GM21529 (cell line): Measurements from ENCODE around the gene RTTN.
"Not testable (repeated sequence)": the region's sequence is repeated elsewhere in the genome, so short reads cannot be mapped to it uniquely, and the experiment has no call there.

Source experiments
- ATAC-seq: cut with Tn5 transposase; IDR thresholded peaks from one replicate; pipeline ENCODE4 v1.9.1; 2021; ENCODE audit not compliant: unreplicated experiment

The RTTN gene

DNA sequence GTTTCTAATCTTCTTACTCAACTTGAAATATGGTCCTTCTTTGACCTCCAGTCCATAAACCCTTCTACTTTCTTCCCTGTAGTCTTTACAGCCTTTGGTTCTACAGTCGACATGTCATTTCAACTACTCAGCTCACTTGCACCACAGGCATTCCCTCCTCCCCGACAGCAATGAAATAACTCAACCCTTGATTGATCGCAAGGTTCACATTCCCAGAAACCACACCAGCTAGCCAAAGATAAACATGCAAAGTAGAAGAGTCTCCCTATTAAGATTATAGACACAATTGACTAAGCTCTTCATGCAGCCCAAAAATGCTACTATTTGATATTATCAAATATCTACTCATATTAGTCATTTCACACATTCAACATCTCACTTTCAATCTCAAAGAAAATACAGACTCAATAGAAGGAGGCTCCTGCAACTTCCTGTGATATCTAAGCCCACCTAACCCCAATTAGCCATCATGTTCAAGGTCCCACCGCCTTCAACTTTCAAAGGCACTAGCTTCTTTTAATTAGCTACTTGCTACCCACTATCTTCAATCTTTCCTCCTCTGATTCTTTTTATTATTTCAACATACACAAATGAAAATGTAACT, 50.8 kb downstream of the RTTN start:
- ATAC-seq = no peak

- no peak for ATAC-seq
Observed at GRCh38 chr18:70151614-70152013, 53.9 kb downstream of the RTTN start.

GRCh38 chr18:70149616-70150301, 55.7 kb downstream of the RTTN start:
- no peak for ATAC-seq

DNA sequence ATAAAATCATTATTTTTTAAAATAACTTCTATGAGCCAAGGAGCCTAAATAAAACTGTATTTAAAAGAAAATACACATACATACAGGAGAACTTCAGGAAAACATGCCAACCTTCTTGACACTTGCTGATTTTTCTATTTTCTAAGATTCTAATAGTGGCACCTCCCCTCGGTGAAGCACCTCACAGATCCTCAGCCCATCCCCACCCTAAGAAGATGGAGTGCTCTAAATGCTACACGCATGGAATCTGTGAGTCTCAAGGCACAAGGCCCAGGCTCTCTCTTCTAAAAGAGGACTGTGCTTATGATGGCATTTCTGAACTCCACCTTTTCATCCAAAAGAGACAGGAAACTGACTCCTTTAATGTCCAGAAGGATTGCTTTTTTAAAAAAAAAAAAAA, 56.3 kb downstream of the RTTN start:
- no peak for ATAC-seq

DNA sequence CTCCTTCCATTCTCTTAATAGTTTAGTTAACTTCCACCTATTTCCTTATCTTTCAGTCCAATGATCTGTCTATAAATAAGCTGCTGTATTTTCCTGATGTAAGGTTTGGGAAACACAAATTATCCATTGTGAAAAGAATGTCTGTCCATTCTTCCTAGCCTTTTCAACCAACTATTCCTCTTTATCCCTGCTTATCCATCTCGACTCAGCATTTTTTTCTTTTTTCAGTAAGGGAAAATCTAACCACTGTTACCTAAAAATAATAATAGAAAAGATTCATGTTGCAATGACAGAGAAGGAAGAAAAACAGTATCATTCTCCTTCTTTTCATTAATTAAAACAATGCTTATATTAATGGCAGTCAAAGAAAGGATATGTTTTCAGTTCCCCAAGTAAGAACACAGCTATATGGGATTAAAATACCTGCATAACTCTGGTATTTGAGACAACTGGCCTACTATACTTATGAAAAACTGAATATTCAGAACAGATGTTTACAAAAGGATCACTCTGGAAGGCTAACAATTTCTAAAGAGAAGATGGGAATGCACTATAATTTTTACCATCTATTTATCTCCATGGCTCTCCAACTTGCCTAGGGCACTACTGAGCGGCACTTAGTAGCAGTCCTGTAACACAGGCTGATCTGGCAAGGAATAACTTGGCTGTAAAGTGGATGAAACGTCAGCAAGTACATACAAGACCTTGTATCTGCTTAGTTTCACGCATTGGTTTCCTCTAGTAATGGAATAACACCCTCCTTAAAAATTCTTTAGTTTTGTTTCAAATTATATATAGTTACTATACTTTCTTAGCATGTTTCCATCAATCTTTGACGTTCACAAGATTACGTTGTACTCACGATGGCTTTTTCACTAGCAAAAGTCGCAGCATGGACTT, 57.2 kb downstream of the RTTN start:
- ATAC-seq = no peak

DNA sequence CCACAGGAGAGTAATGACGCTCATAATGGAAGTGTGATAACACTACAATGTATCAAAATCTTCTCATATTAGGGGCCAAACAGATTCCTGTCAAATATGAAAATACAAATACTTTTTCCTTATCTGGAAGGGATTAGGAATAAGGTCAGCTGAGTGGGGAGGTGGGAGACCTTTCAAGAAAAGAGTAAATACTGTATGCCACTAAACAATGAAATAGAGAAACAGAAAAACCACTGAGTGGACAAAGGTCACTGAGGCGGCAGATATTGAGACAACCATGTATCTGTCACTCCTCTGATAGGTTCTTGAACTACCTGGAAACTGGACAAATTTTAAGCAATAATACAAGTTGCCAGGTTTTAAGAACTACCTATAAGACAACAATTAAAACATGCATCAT, 59.3 kb downstream of the RTTN start:
- ATAC-seq = no peak

DNA sequence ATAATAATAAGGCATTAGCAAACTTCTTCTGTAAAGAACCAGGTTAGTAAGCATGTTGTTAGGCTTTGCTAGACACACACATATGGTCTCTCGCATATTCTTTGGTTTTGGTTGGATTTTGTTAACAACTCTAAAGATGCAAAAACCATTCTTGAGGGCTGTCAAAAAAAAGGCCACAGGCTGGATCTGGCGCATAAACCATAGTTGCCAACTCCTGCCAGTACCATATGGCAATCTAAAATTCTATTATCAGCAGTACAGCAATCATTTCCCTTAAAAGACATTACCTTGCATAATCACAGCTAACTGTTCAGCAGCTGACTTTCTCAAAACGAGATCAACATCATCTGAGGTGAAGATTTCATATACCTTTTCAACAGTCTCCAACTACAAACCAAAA, 63.5 kb downstream of the RTTN start:
- no peak for ATAC-seq

DNA sequence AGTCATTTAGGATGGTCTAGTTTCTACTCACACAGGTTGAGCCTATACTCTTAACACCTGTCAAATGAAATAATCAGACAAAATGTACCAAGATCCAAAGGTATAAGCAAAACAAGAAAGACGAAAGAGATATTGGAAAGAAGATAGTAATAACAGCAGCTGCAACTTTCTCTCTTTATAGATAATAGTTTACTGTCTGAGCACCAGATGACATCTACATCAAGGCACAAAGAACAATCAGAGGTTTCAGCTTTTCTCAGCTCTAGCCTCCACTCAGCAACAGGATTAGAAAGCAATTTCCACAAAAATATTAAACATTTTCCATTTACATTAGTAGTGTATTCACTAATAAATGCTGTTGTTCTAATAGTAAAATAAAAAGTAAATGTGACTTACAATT, 66.3 kb downstream of the RTTN start:
- ATAC-seq = no peak

DNA sequence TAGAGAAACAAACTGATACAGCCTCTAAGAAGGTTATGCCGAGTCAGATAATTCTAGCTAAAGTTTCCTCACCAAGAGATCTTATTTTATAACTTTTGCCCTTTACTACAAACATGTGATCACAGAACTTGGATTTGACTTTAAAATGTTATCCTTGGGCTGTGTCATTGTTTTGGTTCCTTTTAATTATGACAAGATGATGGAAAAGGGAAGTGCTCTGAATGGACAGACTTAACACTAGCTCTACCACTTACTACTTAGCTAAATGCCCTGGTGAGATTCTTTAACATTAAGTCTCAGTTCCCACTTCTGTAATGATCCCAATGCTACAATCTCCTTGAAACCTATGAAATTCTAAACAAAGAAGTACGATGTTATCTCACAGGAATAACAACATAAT, 69.9 kb downstream of the RTTN start:
- ATAC-seq = no peak

GRCh38 chr18:70132999-70133398, 72.5 kb downstream of the RTTN start:
- ATAC-seq = no peak

DNA sequence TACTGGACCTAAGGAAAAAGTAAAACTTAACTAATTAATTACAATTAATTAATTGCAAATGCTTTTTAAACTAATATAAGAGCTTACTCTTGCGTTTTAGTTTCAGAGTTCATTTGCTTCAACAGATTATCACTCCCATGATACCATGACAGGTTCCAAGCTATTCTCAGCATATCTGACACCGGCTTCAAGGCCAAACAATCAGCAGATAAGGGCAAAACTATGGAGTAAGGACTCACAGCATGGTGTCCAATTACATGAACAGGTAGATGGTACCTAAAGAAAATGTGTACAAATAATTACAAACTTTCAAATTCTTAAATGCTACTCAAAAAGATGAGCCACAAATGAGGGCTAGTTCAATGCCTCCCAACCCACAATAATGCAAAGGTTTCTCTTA, 77.2 kb downstream of the RTTN start:
- no peak for ATAC-seq

DNA sequence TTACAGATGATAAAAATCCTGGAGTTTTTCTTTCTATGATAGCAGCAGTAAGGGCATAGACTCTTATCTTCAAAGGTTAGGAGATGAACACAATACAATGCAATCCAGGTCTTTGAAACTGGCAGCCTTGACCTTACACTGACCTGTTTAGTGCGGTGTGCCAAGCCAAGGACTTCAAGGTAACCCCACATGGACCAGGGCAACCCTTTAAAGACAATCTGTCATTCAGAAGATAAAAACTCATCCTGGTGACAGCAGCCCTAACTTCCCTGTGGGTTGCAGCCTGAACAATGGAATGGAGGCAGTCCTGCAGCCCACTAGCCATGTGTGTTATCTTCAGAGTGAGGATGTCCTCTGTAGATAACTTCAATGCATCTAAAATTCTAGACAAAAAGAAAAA, 78.1 kb downstream of the RTTN start:
- no peak for ATAC-seq

DNA sequence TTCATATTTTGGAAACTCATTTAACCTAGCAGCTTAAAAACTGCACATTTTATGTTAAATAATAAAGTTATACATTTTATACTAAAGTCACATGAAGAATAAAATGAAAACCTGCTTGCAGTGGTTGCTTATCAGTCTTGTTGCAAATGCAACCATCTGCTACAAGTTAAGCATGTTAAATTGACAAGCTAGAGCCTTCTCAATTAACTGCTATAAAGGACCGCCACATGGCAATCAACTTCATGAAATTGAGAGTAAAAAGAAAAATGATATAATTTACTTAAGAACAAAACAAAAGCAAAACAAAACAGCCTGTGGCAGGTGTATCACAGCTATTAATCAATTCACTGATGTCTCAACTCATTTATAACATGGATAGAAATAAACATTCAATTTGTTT, 78.7 kb downstream of the RTTN start:
- no peak for ATAC-seq

DNA sequence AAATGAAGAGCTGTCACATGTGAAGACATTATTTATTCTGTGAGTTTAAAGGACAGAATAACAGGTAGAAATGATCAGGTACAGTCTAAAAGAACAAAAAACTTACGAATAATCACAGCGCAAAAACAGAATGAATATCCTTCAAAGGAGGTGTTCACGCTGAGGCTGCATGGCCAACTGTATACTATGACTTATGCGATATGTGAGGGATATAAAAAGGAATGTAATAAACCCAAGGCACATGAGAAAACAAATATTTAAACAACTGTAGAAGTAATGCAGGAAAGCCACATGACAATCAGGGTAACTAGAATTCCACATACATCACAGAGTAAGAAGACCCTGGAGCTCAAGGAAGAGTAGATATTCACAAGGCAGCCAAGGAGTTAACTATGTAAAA, 81.3 kb downstream of the RTTN start:
- no peak for ATAC-seq

DNA sequence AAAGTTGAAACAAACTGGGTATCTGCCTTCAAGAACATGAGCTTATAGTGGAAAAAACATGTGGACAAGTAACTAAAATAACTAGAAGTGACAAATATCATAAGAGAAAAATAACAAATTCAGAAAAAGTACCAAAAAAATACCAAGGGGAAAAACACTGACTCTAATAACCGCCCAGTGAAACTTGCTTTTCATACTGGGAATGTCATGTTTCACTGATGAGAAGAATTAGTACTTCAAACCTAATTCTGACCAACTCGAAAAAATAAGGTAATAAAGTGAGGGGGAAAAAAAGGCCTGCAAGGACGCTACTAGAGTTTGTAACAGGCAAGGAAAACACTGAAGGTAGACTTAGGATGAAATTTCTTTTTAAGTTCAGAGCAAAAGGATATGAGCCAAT, 83.6 kb downstream of the RTTN start:
- peak; percentile 64 for ATAC-seq

DNA sequence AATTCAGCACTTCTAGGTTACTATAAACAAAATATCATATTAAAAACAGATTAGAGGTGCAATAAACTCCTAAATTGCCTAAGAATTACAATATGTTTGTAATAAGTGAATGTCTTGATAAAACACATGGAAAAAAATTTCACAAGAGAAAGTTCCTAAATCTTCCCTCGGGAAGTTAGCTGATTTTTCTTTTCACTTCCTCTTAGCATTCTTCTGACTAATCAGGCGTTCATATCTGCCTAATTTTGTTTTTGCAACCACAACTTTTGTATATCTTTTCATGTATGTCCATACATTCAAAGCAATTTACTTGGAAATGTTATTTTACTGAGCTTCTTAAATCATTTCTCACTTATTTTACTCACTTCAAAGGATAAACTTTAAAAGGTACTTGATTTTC, 88.5 kb downstream of the RTTN start:
- no peak for ATAC-seq

DNA sequence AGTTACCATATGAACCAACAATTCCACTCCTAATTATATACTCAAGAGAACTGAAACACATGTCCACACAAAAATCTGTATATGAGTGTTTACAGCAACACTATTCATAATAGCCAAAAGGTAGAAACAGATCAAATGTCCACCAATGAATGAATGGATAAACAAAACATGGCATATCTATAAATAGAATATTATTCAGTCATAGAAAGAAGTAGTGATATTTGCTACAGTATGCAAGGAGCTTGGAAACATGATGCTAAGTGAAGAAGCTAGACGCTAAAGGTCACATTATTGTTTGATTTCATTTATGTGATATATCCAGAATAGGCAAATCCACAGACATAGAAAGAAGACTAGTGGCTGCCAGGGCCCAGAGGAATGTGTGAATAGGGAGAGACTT, 92.0 kb downstream of the RTTN start:
- no peak for ATAC-seq

GRCh38 chr18:70110678-70111077, 94.8 kb downstream of the RTTN start:
- no peak for ATAC-seq

DNA sequence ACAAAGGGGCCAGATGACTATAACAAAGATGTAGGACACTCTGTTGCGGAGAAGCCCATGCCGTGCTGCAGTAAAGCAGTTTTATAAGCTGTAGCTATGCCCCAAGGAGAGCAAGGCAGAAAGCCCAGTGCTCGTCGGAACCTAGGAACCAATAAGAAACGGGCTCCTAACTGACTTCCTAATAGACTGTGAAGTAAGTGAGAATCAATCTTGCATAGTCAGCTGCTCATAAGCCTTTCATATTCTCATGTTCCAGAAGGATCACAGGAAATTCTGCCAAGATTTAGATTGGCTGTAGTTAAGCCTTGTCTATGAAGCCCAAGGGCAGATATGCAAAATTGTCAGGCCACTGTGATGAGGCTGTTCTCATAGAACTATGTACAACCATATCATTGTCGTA, 98.4 kb downstream of the RTTN start:
- no peak for ATAC-seq

DNA sequence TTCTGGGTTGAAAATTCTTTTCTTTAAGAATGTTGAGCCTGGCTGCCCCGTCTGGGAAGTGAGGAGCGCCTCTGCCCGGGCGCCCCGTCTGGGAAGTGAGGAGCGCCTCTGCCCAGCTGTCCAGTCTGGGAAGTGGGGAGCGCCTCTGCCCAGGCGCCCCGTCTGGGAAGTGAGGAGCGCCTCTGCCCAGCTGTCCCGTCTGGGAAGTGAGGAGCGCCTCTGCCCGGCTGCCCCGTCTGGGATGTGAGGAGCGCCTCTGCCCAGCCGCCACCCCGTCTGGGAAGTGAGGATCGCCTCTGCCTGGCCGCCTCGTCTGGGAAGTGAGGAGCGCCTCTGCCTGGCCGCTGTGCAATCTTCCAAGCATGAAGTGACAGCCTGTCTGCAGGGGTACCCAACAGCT, 102.6 kb downstream of the RTTN start:
- ATAC-seq = not testable (repeated sequence)

DNA sequence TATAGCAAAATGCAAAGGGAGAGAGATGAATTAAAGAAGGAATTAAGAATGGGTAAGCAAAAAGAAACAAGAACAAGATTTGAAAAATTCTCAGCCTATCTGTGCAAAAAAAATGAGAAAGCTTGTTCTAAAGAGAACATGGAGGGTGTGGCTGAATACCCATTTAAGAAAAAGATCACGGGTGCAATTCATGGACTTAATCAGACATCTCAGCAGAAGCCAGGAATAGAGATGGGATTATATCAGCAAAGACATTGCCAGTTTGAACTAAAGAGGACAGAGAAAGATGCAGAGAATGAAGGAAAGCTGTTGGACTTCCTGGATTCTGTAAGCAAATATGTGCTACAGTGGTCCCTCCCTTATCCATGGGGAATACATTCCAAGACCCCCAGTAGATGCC, 115.6 kb downstream of the RTTN start:
- no peak for ATAC-seq

DNA sequence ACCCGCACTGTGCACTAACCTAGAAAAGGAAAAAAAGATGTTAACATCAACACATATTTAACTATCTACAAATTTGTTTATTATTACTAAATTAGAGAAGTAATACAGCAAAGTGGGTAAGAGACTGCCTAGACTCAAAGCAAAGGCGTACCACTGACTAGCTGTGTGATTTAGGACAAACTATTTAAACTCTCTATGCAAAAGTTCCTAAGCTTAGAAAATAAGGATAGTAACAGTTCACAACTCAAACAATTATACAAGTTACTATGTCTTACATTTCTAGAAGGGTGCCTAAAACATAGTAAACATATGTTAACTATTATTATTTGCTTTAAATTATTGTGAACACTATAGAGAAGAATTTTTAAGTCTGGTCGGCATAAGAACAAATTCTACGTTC, 119.4 kb downstream of the RTTN start:
- no peak for ATAC-seq
